Activated T-helper 1 cell treated with anti-CD3 and anti-CD28 coated beads, Interleukin-12 subunit alpha, Interleukin-12 subunit beta, Interleukin-2, Interleukin-4 antibody, amounts not matched to agents 30 ng/mL and 10 ng/mL and 1 ng/mL, durations not matched to agents 14 hours and 24 hours and 36 hours (primary cell): ENCODE results near the gene PANK1. TPM values are rescaled to one million over a fixed set of nuclear protein-coding genes. Genes with fewer than 3 reads are reported as not detected.

Experiments
- DNase-seq: peaks from one replicate; pipeline ENCODE4 v3.0.0; 2021; ENCODE audit warnings: low spot score
- H3K27ac Mint-ChIP-seq: one replicate; pipeline ENCODE4 v1.8.0; 2021; ENCODE audit warnings: mild to moderate bottlenecking, mixed read lengths
- H3K27me3 Mint-ChIP-seq: one replicate; pipeline ENCODE4 v1.8.0; 2022; ENCODE audit warnings: mild to moderate bottlenecking, moderate library complexity, mixed read lengths; ENCODE audit not compliant: insufficient read depth
- H3K36me3 Mint-ChIP-seq: one replicate; pipeline ENCODE4 v1.8.0; 2021; ENCODE audit warnings: low read depth, mixed read lengths
- H3K4me1 Mint-ChIP-seq: one replicate; pipeline ENCODE4 v1.8.0; 2021; ENCODE audit warnings: low read depth, mixed read lengths
- H3K4me3 Mint-ChIP-seq: one replicate; pipeline ENCODE4 v1.8.0; 2021; ENCODE audit warnings: mild to moderate bottlenecking, moderate library complexity, mixed read lengths
- H3K9me3 Mint-ChIP-seq: one replicate; pipeline ENCODE4 v1.8.0; 2021; ENCODE audit warnings: mixed read lengths
- intact Hi-C: fragments of 100-400 bp; cut with micrococcal nuclease; formaldehyde crosslinking; loops from one replicate; pipeline ENCODE4 v1.15.1; 2024
- total RNA-seq: library from RNA; stranded (reverse); gene quantifications from 2 replicates; pipeline ENCODE4 v1.2.3, GENCODE V29; 2022

The PANK1 gene
- total RNA-seq, 1 donor from 2014 or later: 3.2 TPM

DNA sequence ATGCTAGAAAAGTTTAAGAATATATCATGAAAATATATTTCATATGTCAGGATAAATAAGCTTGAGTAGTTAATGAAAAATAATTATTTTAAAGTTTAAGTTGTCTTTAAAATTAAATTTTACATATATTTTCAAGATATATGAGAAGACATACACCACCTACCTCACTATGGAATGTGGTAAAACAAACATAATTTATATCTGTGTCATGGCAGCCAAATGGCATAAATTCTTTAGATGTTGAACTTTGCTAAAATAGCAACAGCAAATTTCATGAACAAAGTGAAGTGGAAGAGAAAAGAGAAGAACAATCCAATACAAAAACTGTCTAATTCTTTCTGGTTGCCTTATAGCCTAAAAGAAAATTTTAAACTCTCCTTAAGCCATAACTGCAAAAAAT is 70.0 kb downstream of the PANK1 start:
- DNase-seq: no peak
- Mint-ChIP-seq H3K36me3 (peaks cover 1% of the 10 kb centered on the region), H3K4me1 (no peaks in the 10 kb centered on the region), H3K4me3 (no peak overlapping the region), H3K27ac (no peak overlapping the region), H3K9me3 (no peaks in the 10 kb centered on the region), H3K27me3 (peaks cover 2% of the 10 kb centered on the region)
- intact Hi-C loops: no loop called here

DNA sequence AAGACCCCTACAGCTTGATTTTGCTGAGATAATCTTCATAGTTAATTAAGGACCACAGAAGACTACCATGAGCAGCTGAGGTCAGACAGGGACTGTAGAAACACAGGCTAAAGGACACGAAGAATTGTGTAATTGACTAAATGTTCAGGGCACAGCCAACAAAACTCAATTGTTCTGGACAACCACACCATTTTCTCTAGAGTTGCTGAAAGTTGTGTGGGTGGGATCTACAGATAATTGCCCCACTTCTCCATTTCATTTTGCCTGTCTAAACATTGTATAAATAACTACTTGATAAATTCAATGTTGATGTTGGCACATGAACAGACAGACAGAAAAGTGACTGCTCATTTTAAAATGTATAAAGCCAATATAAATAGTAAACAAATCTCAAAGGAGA is 70.7 kb downstream of the PANK1 start:
- no peak overlapping the region for H3K4me3 Mint-ChIP-seq
- no peak overlapping the region for H3K27ac Mint-ChIP-seq
- peaks cover 1% of the 10 kb centered on the region for H3K36me3 Mint-ChIP-seq
- intact Hi-C loops: no loop called here
- H3K27me3 Mint-ChIP-seq: peaks cover 2% of the 10 kb centered on the region
- DNase-seq: no peak
- H3K9me3 Mint-ChIP-seq: no peaks in the 10 kb centered on the region
- no peaks in the 10 kb centered on the region for H3K4me1 Mint-ChIP-seq

DNA sequence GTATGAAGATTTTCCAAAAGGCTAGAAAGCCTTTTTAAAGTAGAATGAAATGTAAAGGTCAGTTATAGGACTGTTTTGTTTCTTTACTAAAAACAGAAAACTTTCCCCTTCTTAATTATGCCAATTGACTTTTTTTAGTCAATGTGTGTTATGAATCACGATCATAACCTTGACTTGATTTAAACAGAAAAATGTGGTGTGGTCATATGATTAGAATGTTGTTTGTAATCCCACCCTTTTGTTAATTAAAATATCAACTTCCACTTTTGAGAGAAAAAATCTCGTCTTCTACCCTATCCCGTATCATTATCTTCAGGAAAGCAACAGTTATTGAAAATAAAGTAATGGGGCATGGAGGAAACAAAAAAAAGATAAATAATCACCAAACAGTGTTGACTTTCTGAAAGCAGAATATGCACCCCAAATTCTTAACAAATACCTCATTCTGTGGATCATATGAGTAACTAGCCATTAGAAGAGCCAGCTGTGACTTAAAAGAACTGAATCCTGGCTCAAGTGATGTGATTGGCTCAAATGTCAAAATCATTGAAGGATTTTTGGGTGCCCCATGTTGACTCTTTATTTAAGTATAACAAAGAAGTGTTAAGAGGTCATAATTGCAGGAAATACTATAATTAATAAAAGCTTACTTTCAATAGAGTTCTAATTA is 77.3 kb downstream of the PANK1 start:
- no peaks in the 10 kb centered on the region for H3K9me3 Mint-ChIP-seq
- H3K36me3 Mint-ChIP-seq: no peaks in the 10 kb centered on the region
- H3K4me1 Mint-ChIP-seq: no peaks in the 10 kb centered on the region
- intact Hi-C loops: no loop called here
- H3K4me3 Mint-ChIP-seq: no peak overlapping the region
- H3K27ac Mint-ChIP-seq: no peak overlapping the region
- peaks cover 13% of the 10 kb centered on the region for H3K27me3 Mint-ChIP-seq
- no peak for DNase-seq

DNA sequence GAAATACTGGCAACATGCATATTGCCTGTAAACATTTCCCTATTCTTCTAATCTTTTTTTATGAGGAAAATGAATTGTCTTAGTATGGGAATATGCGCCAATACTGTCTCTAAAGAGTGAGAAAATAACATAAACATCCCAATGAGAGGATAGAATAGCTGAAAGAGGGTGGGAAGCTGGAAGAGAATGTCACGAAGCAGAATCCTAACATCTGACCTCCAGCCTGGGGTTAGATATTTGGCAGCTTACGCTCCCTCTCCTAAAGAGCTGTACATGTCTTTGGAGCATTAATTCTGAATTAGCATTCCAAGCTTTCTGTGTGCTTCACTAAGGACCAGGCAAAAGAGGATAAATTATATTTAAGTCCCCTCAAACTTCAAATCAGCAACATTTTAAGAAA is 78.0 kb downstream of the PANK1 start:
- Mint-ChIP-seq H3K9me3 (no peaks in the 10 kb centered on the region), H3K27me3 (peaks cover 13% of the 10 kb centered on the region), H3K27ac (no peak overlapping the region), H3K4me1 (no peaks in the 10 kb centered on the region), H3K36me3 (no peaks in the 10 kb centered on the region), H3K4me3 (no peak overlapping the region)
- DNase-seq: no peak
- intact Hi-C loops: no loop called here

DNA sequence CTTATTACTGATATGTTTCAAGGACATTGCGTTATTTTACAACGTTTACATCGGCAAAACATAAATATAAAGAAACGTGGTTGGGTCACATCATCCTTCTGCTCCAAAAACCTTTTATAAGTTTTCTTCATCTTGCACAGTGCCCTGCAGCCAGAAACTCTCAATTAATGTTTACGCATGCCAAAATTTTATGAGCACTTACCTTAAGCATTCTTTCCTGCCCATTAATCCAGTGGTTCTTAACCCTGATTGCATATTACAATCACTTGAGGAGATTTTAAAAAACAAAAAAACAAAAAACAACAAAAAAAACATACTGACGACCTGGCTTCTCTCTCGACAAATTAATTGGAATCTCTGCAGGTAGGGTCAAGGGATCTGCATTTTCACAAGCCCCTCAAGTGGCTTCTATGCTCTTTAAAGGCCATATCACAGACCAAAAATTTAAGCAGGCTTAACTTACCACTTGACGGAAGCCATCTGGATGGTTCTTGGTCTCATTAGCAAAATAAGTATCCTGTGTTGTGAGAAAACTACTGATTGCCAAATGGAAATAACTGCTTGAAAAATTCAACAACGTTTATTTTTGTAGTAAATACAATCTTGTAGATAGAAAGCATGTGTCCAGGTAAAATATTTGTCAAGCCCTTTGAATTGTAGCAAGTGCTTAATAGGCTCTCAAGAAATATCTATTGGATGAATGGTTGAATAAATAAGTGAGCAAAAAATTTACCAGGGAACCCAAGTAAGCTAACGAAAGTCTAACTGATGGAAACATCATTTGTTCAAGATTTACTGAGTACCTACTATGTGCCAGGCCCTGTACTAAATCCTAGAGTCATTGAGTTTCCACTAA is 78.7 kb downstream of the PANK1 start:
- Mint-ChIP-seq H3K27ac (no peak overlapping the region), H3K9me3 (no peaks in the 10 kb centered on the region), H3K36me3 (no peaks in the 10 kb centered on the region), H3K4me3 (no peak overlapping the region), H3K4me1 (no peaks in the 10 kb centered on the region), H3K27me3 (peaks cover 18% of the 10 kb centered on the region)
- intact Hi-C loops: no loop called here
- no peak for DNase-seq

DNA sequence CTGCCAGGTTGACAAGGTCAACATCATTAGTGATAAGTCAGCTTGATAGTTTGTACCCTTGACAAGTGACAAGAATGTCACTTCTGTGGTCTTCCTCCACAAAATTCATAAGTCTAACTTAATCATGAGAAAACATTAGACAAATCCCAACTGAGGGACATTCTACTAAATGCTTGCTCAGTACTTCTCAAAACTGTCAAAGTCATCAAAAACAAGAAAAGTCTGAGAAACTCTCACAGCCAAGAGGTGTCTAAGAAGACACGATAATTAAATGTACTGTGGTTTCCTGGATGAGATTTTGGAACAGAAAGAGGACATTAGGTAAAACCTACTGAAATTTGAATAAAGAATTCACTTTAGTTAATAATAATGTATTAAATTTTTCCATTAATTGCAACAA is 79.9 kb downstream of the PANK1 start:
- Mint-ChIP-seq H3K27me3 (peaks cover 23% of the 10 kb centered on the region), H3K36me3 (no peaks in the 10 kb centered on the region), H3K4me1 (no peaks in the 10 kb centered on the region), H3K9me3 (no peaks in the 10 kb centered on the region), H3K27ac (no peak overlapping the region), H3K4me3 (no peak overlapping the region)
- intact Hi-C loops: no loop called here
- no peak for DNase-seq

DNA sequence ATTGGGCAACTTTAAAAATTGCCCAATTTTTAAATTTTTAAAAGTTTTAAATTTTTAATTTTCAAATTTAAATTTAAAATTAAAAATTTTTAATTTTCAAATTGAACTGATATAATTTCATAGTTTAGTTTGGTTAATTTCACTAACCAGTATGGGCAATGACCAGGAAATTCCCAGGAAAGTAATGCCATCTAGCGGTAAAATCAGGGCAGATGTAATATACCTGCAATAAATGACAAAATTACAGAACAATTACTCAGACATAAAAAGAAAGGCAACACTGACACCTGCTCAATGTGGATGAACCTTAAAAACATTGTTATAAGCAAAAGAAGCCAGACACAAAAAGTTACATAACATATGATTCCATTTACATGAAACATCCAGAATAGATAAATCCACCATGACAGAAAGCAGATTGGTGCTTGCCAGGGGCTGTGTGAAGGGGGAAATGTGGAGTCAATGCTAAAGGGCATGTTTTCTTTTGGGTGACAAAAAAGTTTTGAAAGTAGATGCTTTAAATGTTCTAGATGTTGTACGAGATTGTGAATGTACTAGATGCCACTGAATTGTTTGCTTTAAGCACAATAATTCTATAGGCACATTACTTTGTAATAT is 81.1 kb downstream of the PANK1 start:
- DNase-seq: no peak
- Mint-ChIP-seq H3K9me3 (no peaks in the 10 kb centered on the region), H3K27ac (no peak overlapping the region), H3K4me3 (no peak overlapping the region), H3K4me1 (no peaks in the 10 kb centered on the region), H3K36me3 (no peaks in the 10 kb centered on the region), H3K27me3 (peaks cover 24% of the 10 kb centered on the region)
- intact Hi-C loops: loop anchor here (1.0 kb wide), 2 partner anchors 138 to 347 kb away; no protein-coding TSS in a partner anchor

DNA sequence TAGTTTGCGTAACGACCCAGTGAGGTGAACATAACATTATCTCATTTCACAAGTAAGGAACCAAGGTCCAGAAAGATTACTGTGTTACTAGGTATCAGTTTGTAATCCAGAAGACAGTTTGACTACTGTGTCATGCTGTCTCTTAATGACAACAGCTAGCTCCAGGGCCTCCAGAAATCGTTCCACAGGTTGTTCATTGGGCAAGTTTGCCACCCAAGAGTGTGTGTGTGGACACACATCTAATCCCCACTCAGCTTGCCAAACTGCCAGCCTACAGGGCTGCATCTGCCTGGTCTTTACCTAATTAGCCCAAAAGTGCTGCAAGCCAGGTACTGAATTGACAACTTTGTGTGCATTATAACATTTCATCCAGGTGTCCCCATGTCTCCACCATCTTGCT is 81.7 kb downstream of the PANK1 start:
- DNase-seq: no peak
- Mint-ChIP-seq H3K4me1 (no peaks in the 10 kb centered on the region), H3K9me3 (no peaks in the 10 kb centered on the region), H3K27ac (no peak overlapping the region), H3K27me3 (peaks cover 25% of the 10 kb centered on the region), H3K4me3 (no peak overlapping the region), H3K36me3 (no peaks in the 10 kb centered on the region)
- intact Hi-C loops: no loop called here

DNA sequence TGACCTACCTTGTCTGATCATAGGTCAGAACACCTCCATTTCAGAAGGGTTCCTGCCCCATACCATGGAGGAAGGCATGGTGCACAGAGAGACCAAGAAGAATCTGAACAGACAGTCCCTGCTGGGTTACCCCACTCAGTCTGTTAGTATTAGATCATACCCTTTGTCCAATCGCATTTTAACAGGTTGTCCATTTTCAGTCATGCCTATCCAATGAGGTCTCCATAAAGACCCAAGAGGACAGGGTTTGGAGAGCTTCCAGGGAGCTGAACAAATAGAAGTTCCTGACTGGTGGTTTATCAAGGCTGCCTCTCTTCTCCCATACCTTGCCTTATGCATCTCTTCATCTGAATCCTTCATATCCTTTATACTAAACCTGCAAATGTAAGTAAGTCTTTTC is 88.4 kb downstream of the PANK1 start:
- no peak for DNase-seq
- Mint-ChIP-seq H3K9me3 (no peaks in the 10 kb centered on the region), H3K27ac (no peak overlapping the region), H3K4me1 (no peaks in the 10 kb centered on the region), H3K27me3 (peaks cover 19% of the 10 kb centered on the region), H3K36me3 (no peaks in the 10 kb centered on the region), H3K4me3 (no peak overlapping the region)
- intact Hi-C loops: no loop called here

DNA sequence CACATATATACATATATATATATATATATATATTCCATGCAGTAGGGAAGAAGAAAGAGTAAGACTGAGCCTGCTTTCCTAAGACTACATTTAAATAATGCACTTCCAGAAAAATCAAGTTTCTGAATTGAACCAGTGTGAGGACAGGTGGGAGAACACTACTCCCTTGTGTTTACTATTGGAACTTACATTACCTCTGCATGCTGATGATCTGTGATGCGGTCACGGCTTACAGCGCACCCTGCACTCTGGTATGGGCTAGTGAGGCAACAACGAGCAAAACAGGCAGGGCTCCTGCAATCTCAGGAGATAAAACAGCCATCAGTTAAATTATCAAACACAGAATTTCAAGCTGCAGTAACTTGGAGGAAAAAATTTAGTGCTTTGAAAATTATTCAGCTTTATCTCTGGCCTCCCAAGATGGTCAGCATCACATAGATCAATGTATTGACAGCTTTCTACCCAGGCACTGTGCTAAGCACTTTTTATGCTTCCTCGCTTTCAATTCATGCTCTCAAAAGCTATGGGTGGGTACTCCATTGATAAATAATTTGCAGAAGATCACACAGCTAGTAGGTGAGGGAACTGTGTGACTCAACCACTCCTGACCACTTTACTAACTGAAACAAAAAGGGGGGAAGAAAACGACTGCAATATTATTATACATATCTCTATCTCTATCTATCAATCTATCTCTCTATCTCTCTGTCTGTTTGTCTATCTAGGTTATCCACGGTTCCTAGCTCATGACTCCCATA is 89.2 kb downstream of the PANK1 start:
- no peak for DNase-seq
- H3K27me3 Mint-ChIP-seq: peaks cover 13% of the 10 kb centered on the region
- no peak overlapping the region for H3K4me3 Mint-ChIP-seq
- intact Hi-C loops: no loop called here
- no peak overlapping the region for H3K27ac Mint-ChIP-seq
- no peaks in the 10 kb centered on the region for H3K9me3 Mint-ChIP-seq
- H3K36me3 Mint-ChIP-seq: no peaks in the 10 kb centered on the region
- H3K4me1 Mint-ChIP-seq: no peaks in the 10 kb centered on the region

DNA sequence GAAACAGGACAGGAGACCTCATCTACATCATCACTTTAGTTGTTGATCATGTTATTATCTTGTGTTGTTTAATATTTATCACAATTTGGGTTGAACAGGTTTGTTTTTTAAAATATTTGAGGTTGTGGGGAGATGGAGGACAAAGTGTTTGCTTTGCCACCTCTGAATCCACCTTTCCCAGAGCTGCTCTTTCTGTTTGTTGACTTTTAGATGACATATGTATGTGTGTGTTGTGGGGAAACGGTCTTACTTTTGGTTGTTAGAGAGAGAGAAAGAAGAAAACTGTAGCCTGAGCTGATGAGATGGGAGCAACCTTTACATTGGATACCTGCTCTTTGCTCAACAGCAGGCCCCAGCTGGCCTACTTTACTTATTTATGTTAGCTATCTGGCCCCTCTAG is 90.6 kb downstream of the PANK1 start:
- H3K4me1 Mint-ChIP-seq: no peaks in the 10 kb centered on the region
- intact Hi-C loops: no loop called here
- peaks cover 12% of the 10 kb centered on the region for H3K27me3 Mint-ChIP-seq
- DNase-seq: no peak
- no peak overlapping the region for H3K4me3 Mint-ChIP-seq
- H3K9me3 Mint-ChIP-seq: no peaks in the 10 kb centered on the region
- no peak overlapping the region for H3K27ac Mint-ChIP-seq
- H3K36me3 Mint-ChIP-seq: no peaks in the 10 kb centered on the region

DNA sequence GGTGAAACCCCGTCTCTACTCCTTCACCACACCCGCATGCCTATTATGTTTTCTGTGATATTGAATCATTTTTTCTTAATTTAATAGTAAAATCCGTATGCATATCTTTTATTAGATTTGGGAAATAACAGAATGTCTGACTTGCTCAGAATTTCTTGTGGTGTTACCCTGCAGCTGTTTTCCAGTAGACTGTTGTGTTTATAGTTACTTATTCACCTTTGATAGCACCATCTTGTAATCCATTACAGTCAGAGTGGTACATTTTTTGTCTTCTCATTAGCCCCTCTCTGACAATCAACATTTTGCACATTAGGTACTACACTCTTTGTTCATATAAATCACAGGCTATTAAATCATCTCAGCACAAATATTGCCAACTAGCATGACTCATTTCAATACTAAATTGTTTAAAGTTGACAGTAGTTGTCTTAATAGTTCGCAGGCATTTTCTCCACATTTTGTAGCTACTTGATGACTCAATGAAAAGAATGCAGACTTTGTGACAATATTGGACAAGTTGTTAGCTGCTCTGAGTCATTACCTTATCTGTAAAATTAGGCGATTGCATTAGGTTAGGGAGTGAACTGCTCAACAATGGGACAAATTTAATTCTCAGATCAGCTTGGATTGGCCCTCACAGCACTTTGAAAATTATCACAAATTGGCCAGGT is 91.8 kb downstream of the PANK1 start:
- no peaks in the 10 kb centered on the region for H3K9me3 Mint-ChIP-seq

More for the DNA sequence above, 91.8 kb downstream of the PANK1 start:
- no peak overlapping the region for H3K4me3 Mint-ChIP-seq
- H3K27me3 Mint-ChIP-seq: peaks cover 9% of the 10 kb centered on the region
- no peak for DNase-seq
- intact Hi-C loops: no loop called here
- H3K27ac Mint-ChIP-seq: no peak overlapping the region
- no peaks in the 10 kb centered on the region for H3K4me1 Mint-ChIP-seq
- no peaks in the 10 kb centered on the region for H3K36me3 Mint-ChIP-seq
